ENCODE data around the gene OR13C8.

- TF ChIP-seq CTCF (IDR thresholded peaks at IDR 0.05) (no peak), POLR2A (IDR thresholded peaks at IDR 0.05) (no peak)
Measured at GRCh38 chr9:104536756-104537155, 32.2 kb upstream of the OR13C8 start, which contains the start of gene OR13C3.
